Adrenal gland (tissue), 12 donors: ENCODE results near the gene PEAR1. TPM values are rescaled to one million over a fixed set of nuclear protein-coding genes. Genes with fewer than 3 reads are reported as not detected.
A peak's percentile ranks its signal among the peaks of the same experiment; 100 is the strongest.

Experiments
- DNase-seq, 7 donors: peaks; one replicate each; pipeline ENCODE4 v3.0.0-alpha.2; 2019 to 2020
- H3K27ac ChIP-seq, 5 donors: fragments of 200-600 bp; sonication (generic) in 4 of 5; 1 replicate in 3 of 5; 2 replicates in 2 of 5; pipeline versions ENCODE4 v1.5.1 to v1.8.0; 2016 to 2020; ENCODE audit warnings: mild to moderate bottlenecking in 1 of 5
- H3K27me3 ChIP-seq: fragments of 200-600 bp; 2 replicates; pipeline ENCODE4 v1.8.0; 2021
- H3K36me3 ChIP-seq, 2 donors: fragments of 200-600 bp; replicated peaks in 1 of 2; 1 replicate in 1 of 2; 2 replicates in 1 of 2; pipeline versions ENCODE4 v1.5.1 to v1.8.0; 2018 to 2022
- H3K4me1 ChIP-seq, 2 donors: fragments of 200-600 bp; replicated peaks in 1 of 2; 1 replicate in 1 of 2; 2 replicates in 1 of 2; pipeline versions ENCODE4 v1.5.1 to v1.8.0; 2018 to 2021
- H3K4me3 ChIP-seq, 4 donors: fragments of 200-600 bp; sonication (generic) in 3 of 4; one replicate each; pipeline ENCODE4 v1.5.1; 2016 to 2018
- H3K9me3 ChIP-seq, 3 donors: fragments of 200-600 bp; sonication (generic) in 1 of 3; replicated peaks in 1 of 3; 1 replicate in 2 of 3; 2 replicates in 1 of 3; pipeline versions ENCODE4 v1.5.1 to v1.8.0; 2016 to 2021
- CTCF ChIP-seq, 6 experiments: fragments of 450-650 bp in 4 of 6; fragments of 200-600 bp in 2 of 6; sonication (generic) in 1 of 6; IDR thresholded peaks; 1 replicate in 5 of 6; 2 replicates in 1 of 6; pipeline versions ENCODE4 v1.5.1 to v1.8.0; 2016 to 2021; ENCODE audit warnings: antibody characterized with exemption in 6 of 6, mild to moderate bottlenecking in 2 of 6, moderate library complexity in 1 of 6
- POLR2A ChIP-seq, 2 donors: fragments of 450-650 bp; IDR thresholded peaks; one replicate each; pipeline ENCODE4 v1.6.1; 2017; ENCODE audit warnings: antibody characterized with exemption in 2 of 2, mild to moderate bottlenecking in 2 of 2, moderate library complexity in 1 of 2
- WGBS, 4 donors: extraction: QIAGEN DNeasy Blood & Tissue Kit in 2 of 4; methylation state at CpG; one replicate each; pipeline versions ENCODE4 v1.1.5 to v1.1.7; 2013 to 2017; 5-methylcytosine and 5-hydroxymethylcytosine counted together
- intact Hi-C, 2 donors: fragments of 100-400 bp; cut with DNase I; formaldehyde crosslinking; loops; one replicate each; pipeline versions ENCODE4 v1.14.1 to v1.15.0; 2022 to 2023
- polyA plus RNA-seq, 3 donors: library from polyadenylated mRNA; stranded (reverse); fragments of 200-250 nt in 2 of 3; fragments of 350-450 nt in 1 of 3; fragmentation: Illumina TruSeq in 1 of 3; extraction: RNeasy Lipid Tissue Mini Kit (QIAGEN cat#74804) in 1 of 3; gene quantifications; one replicate each; pipeline ENCODE4 v1.2.3, GENCODE V29; 2013 to 2014
- total RNA-seq, 9 donors: library from RNA; depleted of rRNA in 4 of 9; stranded (reverse); fragments of >200 nt in 4 of 9; fragments of 120-200 nt in 1 of 9; fragmentation: NEBNext Ultra II Directional in 1 of 9; extraction: Animal tissue kit (Norgen Biotek cat#: 25700) in 1 of 9; gene quantifications; one replicate each; pipeline versions ENCODE4 v1.1.0 to v1.2.4, GENCODE V29; 2013 to 2023
- donor health status: healthy with polysubstance abuse.
- donor health status: Bipolar disorder and iron deficiency.
- donor health status: DM: yes; HTN: yes; CAD: no.
- donor health status: DM: no; HTN: no; CAD: no.
- donor health status: DM: no; HTN: no; CAD: no.
- donor health status: DM: yes; HTN: yes; CAD: no.

PEAR1 gene
- total and polyA plus RNA-seq, 12 donors: 4.2 to 31.1 (median 10.4) TPM

- DNase-seq: no peak
- intact Hi-C loops: no loop called here
- no peaks in the 10 kb centered on the region for H3K36me3 ChIP-seq
- H3K4me3 ChIP-seq: no peak overlapping the region
- H3K4me1 ChIP-seq: peaks cover 14 to 31% of the 10 kb centered on the region in 2 donors
- no peak for TF ChIP-seq CTCF (IDR thresholded peaks at IDR 0.05)
- H3K9me3 ChIP-seq: no peaks in the 10 kb centered on the region
- H3K27me3 ChIP-seq: peaks cover 34% of the 10 kb centered on the region
- no peak overlapping the region for H3K27ac ChIP-seq
- WGBS, 4 donors: 38 to 57% (median 53%) methylated on average over 2 to 3 of the region's 3 CpGs
Measured at GRCh38 chr1:156857532-156857931, 36.0 kb upstream of the PEAR1 start.

- intact Hi-C loops: no loop called here
- Histone ChIP-seq H3K27ac (peak overlapping the region in 1 of 5 donors; percentile 21), H3K36me3 (no peaks in the 10 kb centered on the region), H3K9me3 (no peaks in the 10 kb centered on the region), H3K27me3 (peaks cover 34% of the 10 kb centered on the region), H3K4me3 (no peak overlapping the region), H3K4me1 (peaks cover 14 to 28% of the 10 kb centered on the region in 2 donors)
- WGBS, 4 donors: 7 to 17% (median 12%) methylated on average over 5 of the region's 5 CpGs
- DNase-seq: peak in 6 of 7 donors; percentile 27 to 69 (median 41)
- no peak for TF ChIP-seq POLR2A (IDR thresholded peaks at IDR 0.05)
- no peak for TF ChIP-seq CTCF (IDR thresholded peaks at IDR 0.05)
Measured at GRCh38 chr1:156858555-156858956, 35.0 kb upstream of the PEAR1 start.

DNA sequence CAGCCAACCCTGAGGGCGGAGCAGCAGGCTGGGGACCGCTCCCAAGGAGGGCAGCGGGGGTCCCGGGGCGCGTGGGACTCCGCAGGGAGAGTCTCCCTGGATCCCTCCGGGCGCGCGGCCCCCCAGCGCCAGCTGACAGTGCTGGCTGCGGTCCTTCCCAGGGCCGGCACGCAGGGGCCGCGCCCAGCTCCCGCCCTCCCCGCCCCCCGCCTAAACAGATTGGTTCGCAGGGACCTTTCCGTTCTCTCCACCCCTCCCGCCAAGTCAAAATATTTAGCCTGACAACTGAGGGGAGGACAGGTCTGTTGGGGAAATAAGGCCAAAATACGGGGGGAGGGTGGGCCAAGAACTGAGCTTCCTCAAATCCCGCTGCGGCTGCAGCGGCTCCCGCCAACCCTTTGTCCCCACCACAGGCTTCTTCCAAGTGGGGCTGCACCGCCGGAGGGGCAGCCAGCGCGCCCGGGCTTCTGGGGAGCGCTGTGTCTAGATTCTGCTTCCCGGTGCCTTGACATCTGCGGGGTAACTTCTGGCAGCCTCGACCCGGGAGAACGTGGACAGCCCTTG lies 34.5 kb upstream of the PEAR1 start, which contains the start of gene INSRR:
TSS of gene INSRR (minus strand) at position 159 of the 564 bp plus-strand sequence. CDS start 496 bp downstream, outside the sequence.
- intact Hi-C loops: no loop called here
- peak within 1 kb of the TSS in 1 of 4 donors; percentile 5 for H3K4me3 ChIP-seq
- H3K9me3 ChIP-seq: no peaks in the 10 kb centered on the region
- no peaks in the 10 kb centered on the region for H3K36me3 ChIP-seq
- H3K27ac ChIP-seq: peak within 1 kb of the TSS in 1 of 5 donors; percentile 21
- DNase-seq: no peak
- H3K27me3 ChIP-seq: peaks cover 34% of the 10 kb centered on the region
- TF ChIP-seq POLR2A (IDR thresholded peaks at IDR 0.05) (no peak), CTCF (IDR thresholded peaks at IDR 0.05) (no peak)
- WGBS, 4 donors: 4 to 11% (median 7%) methylated on average over 17 to 39 of the region's 39 CpGs
- peaks cover 14 to 28% of the 10 kb centered on the region in 2 donors for H3K4me1 ChIP-seq

DNA sequence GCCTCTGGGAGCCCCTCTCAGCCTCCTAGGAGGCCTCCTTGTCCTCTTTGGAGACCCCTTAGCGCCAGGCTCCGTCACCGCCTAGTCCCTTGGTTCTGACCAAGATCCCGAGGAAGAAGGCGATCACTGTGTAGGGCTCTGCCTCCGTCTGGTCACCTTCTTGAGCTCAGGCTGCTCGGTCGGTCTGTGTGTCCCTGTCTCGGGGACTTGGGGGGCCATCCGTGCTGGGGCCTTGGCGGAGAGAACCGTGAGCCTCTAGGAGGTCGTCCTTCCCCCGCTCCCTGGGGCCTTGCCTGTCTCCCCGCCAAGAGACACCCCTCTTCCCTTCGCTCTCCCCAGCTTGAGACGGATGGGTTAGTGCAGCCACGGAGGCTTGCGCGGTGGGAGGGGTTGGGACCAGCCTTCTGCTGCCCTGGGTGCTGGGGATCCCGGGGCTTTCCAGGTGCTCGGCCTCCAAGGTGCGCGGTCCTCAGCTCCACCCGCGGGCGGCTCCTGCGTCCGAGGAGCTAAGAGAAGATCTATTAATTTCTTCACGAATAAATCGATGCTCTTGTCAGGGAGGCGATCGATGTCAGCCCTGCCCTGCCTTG lies 33.9 kb upstream of the PEAR1 start:
- TF ChIP-seq CTCF (IDR thresholded peaks at IDR 0.05) (no peak), POLR2A (IDR thresholded peaks at IDR 0.05) (no peak)
- Histone ChIP-seq H3K4me3 (peak overlapping the region in 1 of 4 donors; percentile 5), H3K27me3 (peaks cover 34% of the 10 kb centered on the region), H3K27ac (peak overlapping the region in 1 of 5 donors; percentile 8), H3K4me1 (peaks cover 14 to 28% of the 10 kb centered on the region in 2 donors), H3K9me3 (no peaks in the 10 kb centered on the region), H3K36me3 (no peaks in the 10 kb centered on the region)
- WGBS, 4 donors: 1 to 4% (median 2%) methylated on average over 19 to 33 of the region's 33 CpGs
- peak in 1 of 7 donors; percentile 58 for DNase-seq
- intact Hi-C loops: loop anchor here (10.0 kb wide), 2 partner anchors 135 to 165 kb away; partner anchors contain the start of genes ISG20L2 (in 1 of the 2) and METTL25B (in 1 of the 2)
